RCC 7860 (cell line): Measurements from ENCODE around the gene NEU1.
A peak's percentile ranks its signal among the peaks of the same experiment; 100 is the strongest.
"Not testable (repeated sequence)": the region's sequence is repeated elsewhere in the genome, so short reads cannot be mapped to it uniquely, and the experiment has no call there.

Experiments used
- DNase-seq: peaks from one replicate; pipeline ENCODE4 v3.0.0-alpha.2; 2015; ENCODE audit warnings: low spot score
- FAIRE-seq: peaks from 2 replicates; lab custom pipeline; 2012; peaks lifted over from hg19 to GRCh38; lab: Jason Lieb, UNC

NEU1 gene

DNA sequence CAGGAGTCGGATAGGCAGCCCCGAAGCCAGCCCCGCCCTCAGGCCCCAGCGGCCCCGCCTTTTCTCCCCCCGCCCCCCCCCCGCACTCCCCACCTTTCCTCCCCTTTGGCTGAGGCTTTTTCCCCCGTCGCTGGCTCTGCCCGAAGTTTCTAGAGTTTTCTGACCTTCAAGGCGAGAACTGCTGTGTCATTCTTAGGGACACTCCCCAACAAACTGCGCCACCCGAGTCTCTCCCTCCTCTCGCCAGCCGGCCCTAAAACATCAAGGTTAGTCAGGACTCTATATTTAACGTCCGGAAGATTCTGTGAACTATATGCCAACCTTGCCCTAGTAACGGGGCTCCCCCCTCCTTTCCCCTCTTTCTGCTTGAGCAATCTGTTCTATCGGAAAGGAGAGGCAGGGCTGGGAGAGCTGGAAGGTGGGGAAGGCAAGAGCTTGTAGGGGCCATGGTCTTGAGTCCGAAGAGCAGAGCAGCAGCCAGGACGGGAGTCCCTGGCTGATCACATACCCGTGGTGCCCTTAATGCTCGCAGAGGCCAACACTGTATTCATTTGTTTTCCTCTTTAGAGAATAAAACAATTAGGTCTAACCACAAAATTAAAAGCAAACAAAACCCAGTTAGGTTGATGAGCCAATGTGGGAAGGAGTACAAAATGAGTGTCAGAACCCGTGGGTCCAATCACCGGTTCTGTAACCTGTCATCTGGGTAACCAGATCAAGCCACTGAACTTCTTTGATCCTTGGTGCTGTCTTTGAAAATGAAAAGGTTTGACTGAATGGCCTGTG lies 40.4 kb downstream of the NEU1 start:
- DNase-seq: peak; percentile 79
- FAIRE-seq: no peak

DNA sequence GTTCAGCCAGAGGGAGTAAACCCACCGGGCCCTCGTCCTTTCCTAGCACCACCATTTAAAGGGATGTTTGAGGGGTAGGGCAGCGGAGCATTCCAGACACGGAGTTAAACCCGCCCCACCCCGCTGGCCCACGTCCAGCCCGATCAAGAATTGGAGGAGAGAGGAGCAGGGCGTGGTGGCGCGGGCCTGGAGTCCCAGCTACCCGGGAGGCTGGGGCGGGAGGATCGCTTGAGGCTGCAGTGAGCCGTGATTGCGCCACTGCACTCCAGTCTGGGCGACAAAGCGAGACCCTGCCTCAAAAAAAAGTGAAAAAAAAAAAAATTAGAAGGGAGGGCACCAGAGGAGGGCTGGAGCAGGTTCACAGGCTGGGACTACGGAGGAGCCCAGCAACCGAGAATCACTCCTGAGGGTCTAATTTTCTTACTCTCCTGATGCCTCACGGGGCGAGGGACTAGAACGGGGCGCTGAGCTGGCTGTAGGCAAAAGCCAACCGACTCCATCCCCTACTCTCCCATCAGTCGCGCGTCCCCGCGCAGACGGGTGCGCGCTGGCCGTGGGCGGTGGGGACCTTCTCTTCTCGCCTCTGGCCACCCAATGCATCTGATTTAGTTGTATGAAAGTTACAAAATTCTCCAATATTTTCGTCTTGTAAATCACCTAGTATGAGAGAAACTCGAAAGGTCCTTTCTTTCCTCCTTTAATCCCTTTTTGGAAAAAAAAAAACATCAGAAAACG lies 41.2 kb downstream of the NEU1 start:
- FAIRE-seq: no peak

DNA sequence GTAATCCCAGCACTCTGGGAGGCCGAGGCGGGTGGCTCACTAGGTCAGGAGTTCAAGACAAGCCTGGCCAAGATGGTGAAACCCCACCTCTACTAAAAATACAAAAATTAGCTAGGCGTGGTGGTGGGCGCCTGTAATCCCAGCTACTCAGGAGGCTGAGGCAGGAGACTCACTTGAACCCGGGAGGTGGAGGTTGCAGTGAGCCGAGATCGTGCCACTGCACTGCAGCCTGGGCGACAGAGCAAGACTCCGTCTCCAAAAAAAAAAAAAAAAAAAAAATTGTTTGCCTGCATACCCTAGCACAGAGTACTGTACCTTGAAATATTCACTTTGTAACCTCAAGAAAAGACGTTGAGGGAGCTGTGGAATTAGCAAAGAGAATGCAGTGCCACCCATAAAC lies 42.2 kb downstream of the NEU1 start:
- FAIRE-seq, DNase-seq: not testable (repeated sequence)

More for the DNA sequence above, 41.2 kb downstream of the NEU1 start:
- DNase-seq: no peak

DNA sequence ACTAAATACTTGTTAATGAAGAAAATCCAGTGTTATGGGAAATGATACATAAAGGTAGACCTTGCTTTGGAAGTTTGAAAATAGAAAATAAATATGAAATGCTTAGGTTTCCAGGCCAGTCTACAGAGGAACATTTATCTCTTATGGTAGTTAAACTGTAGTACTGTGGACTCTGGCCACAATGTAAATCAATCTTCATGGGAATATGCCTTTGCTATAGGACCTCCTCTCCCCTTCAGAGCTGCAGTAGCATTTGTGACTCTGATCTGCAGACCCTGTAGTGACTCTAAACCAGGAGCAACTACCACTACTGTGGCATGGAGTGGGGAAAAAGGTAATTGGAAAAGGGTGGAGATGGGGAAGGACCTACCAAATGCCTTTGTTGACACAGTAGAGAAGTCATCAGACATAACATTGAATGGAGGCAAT lies 42.7 kb downstream of the NEU1 start:
- DNase-seq: no peak
- FAIRE-seq: no peak

DNA sequence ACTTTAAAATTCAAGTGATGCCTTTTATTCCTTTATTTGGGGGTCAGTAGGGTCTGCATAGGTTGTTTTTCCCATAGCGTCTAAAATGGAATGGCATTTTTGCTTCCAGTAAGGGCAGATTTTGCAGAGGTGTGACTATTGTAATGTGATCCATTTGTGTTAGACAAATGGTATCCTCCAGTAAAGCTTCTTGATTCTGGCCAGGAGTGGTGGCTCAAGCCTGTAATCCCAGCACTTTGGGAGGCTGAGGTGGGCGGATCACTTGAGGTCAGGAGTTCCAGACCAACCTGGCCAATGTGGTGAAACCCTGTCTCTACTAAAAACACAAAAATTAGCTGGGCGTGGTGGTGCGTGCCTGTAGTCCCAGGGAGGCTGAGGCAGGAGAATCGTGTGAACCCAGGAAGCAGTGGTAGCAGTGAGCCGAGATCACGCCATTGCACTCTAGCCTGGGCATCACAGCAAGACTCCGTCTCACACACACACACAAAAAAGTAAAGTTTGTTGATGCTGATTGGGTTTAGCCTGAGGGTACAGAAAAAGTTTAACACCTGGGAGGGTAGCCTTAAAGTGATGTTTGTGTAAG lies 44.6 kb downstream of the NEU1 start:
- FAIRE-seq, DNase-seq: not testable (repeated sequence)

DNA sequence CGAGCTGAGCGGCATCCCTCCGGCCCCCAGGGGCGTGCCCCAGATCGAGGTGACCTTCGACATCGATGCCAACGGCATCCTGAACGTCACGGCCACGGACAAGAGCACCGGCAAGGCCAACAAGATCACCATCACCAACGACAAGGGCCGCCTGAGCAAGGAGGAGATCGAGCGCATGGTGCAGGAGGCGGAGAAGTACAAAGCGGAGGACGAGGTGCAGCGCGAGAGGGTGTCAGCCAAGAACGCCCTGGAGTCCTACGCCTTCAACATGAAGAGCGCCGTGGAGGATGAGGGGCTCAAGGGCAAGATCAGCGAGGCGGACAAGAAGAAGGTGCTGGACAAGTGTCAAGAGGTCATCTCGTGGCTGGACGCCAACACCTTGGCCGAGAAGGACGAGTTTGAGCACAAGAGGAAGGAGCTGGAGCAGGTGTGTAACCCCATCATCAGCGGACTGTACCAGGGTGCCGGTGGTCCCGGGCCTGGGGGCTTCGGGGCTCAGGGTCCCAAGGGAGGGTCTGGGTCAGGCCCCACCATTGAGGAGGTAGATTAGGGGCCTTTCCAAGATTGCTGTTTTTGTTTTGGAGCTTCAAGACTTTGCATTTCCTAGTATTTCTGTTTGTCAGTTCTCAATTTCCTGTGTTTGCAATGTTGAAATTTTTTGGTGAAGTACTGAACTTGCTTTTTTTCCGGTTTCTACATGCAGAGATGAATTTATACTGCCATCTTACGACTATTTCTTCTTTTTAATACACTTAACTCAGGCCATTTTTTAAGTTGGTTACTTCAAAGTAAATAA lies 45.3 kb downstream of the NEU1 start:
- not testable (repeated sequence) for FAIRE-seq, DNase-seq

GRCh38 chr6:31815025-31815838 lies 47.4 kb downstream of the NEU1 start, which contains the start of the genes HSPA1A and HSPA1L:
Gene HSPA1A (plus strand): TSS chr6:31815543. CDS start chr6:31815757, 214 bp downstream.
Gene HSPA1L (minus strand): TSS chr6:31815283. CDS start chr6:31811972, 3,311 bp downstream.
- DNase-seq (peak; percentile 73), FAIRE-seq (no peak)

GRCh38 chr6:31814677-31815024 lies 48.0 kb downstream of the NEU1 start:
- no peak for FAIRE-seq

DNA sequence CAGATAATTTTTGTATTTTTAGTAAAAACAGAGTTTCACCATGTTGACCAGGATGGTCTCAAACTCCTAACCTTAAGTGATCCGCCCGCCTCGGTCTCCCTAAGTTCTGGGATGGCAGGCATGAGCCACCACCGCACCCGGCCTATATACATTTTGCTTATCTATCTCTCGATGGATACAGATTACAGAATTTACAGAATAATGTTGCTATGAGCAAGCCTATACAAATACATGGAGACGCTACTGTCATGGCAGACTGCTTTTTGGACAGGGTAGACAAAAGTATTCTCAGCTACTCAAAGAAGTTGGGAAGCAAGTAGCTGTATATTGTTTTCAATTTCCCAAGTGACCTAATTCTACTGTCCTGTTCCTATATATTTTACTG lies 49.2 kb downstream of the NEU1 start:
- DNase-seq (no peak), FAIRE-seq (no peak)

More at GRCh38 chr6:31814677-31815024, 48.0 kb downstream of the NEU1 start:
- DNase-seq: peak; percentile 72

DNA sequence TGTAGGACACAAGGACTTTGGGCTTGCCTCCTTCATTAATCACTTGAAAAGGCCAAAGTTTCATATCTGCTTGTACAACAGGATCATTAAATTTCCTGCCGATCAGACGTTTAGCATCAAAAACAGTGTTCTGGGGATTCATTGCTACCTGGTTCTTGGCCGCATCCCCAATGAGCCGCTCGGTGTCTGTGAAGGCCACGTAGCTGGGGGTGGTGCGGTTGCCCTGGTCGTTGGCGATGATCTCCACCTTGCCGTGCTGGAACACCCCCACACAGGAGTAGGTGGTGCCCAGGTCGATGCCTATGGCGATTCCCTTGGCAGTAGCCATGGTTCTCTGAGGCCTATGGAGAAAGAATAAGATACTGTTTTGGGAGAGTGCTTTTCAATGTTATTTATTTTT lies 51.0 kb downstream of the NEU1 start:
- FAIRE-seq (no peak), DNase-seq (no peak)

GRCh38 chr6:31808599-31808998 lies 54.0 kb downstream of the NEU1 start:
- not testable (repeated sequence) for DNase-seq, FAIRE-seq
